ENCODE results near the gene NGLY1.

NGLY1 gene

DNA sequence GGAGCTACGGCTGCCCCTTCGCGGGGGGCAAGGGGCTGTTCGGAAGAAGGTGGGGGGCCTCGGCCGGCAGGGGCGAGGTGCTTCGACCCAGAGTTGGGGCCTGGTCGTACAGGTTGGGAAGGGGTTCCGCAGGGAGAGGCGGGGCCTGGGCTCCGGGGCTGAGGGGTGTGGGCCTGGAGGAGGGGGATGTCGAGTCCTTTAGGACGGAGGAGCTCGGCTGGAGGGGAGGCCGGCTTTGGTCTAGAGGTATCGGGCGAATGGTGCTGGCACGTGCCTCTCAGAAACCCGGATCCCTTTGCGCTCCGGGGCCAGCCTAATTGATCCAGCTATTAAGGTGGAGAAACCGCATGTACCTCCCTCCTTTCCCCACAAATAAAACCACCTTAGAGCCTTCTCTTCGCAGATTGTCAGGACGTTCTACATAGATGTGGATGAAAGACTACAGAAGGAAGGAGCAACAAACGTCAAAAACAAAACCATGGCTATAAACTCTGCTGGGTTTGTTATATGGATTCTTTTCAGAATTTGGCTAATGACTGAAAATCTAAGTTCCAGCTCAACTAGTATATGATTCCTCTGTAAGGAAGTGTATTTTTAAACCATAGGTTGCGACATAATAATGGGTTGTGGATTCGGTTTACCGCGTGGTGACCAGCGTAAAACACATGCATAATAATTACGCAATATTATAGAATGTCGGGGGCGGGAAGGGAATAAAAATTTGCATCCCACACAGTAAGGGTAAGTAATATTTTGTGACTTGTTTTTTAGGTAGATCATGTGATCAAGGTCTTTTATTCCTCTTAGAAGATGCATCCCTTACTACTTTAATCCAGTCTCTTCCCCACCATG, 644 bp upstream of the NGLY1 start:
- TF ChIP-seq ZFX (IDR thresholded peaks at IDR 0.05; ENCODE audit: borderline replicate concordance) = no peak
- TF ChIP-seq, protein P1, sequence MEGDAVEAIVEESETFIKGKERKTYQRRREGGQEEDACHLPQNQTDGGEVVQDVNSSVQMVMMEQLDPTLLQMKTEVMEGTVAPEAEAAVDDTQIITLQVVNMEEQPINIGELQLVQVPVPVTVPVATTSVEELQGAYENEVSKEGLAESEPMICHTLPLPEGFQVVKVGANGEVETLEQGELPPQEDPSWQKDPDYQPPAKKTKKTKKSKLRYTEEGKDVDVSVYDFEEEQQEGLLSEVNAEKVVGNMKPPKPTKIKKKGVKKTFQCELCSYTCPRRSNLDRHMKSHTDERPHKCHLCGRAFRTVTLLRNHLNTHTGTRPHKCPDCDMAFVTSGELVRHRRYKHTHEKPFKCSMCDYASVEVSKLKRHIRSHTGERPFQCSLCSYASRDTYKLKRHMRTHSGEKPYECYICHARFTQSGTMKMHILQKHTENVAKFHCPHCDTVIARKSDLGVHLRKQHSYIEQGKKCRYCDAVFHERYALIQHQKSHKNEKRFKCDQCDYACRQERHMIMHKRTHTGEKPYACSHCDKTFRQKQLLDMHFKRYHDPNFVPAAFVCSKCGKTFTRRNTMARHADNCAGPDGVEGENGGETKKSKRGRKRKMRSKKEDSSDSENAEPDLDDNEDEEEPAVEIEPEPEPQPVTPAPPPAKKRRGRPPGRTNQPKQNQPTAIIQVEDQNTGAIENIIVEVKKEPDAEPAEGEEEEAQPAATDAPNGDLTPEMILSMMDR (IDR thresholded peaks at IDR 0.05) = no peak
- peak overlapping the region; percentile 74 for H3K27ac ChIP-seq

DNA sequence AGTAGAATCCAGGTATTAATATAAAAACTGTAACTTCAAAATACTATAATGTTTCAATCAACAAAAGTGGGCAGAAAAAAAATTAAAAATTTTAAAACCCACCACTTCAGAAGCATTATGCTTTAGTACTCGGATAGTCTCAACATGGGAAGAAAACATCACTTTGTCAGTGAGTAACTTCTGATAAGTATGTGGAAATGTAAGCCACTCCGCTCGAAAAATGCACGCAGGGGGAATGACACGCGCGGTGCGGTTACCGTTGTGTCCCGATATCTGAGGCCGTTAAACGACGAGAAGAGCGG, 656 bp downstream of the NGLY1 start:
- TF ChIP-seq ZFX (IDR thresholded peaks at IDR 0.05; ENCODE audit: borderline replicate concordance) = no peak
- TF ChIP-seq, protein P1 (IDR thresholded peaks at IDR 0.05) = no peak
- H3K27ac ChIP-seq = peak overlapping the region; percentile 74

DNA sequence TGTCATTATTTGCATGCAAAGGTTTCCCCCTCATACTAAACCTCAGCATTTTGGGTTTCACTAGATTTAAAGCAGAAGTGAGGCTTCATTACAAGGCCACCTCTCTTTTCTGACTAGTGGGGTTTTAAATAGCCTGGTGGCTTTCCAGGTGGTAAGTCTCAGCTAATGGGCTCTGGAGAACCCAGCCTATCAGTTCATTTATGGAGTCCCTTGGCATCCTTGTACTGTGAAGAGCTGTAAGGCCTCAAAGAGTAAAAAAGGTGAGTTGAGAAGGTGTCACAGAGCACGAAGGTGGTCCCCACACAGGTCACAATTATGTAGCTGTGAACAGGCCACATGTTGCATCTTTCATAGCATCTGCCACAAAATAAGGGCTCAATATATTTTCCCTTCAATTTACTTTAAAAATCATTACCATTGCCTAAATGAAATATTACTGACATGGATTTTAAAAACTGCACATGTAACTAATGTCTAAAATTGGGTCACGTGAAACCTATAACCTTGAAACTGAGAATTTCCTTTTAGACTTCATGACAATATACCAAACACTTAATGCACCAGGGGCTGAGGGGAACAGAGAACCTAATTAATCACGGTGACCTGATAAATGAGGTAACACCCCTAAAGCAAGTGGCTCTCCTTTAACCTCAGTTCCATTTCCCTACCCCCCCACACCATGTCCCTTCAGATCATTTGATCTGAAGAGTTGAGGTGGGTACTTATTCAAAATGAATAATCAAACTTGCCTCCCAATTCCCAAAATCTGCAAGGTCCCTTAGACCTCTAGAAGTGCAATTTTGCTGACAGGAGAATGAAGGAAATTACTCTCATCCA, 1.3 kb downstream of the NGLY1 start:
- TF ChIP-seq, protein P1 (IDR thresholded peaks at IDR 0.05) = no peak
- TF ChIP-seq ZFX (IDR thresholded peaks at IDR 0.05; ENCODE audit: borderline replicate concordance) = no peak

DNA sequence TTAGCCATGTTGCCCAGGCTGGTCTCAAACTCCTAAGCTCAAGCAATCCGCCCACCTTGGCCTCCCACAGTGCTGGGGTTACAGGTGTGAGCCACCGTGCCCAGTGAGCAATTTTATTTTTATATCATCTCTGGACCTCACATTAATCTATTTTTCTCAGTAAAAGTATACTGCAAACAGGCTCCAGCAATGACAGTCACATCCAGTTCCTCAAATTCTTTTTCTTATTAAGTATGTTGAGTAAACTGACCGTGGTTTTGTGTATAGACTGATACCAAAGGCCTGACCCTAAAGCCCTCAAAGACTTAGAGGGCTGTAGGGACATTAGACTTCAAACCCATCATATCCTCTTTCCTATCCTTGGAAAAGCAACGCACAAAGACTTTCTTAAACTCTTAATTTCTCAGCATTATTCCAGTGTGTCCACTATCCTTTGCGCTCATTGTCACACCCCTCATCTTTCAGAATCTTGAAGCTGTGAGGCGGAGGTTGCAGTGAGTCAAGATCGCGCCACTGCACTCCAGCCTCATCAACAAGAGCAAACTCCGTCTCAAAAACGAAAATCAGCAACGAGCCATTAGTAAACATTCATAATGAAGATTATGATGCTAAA, 2.0 kb downstream of the NGLY1 start:
- TF ChIP-seq, protein P1 (IDR thresholded peaks at IDR 0.05) = no peak
- TF ChIP-seq ZFX (IDR thresholded peaks at IDR 0.05; ENCODE audit: borderline replicate concordance) = no peak
- no peak overlapping the region for H3K27ac ChIP-seq

More for the DNA sequence above, 1.3 kb downstream of the NGLY1 start:
- H3K27ac ChIP-seq = peak overlapping the region; percentile 74; the same call in 1 of the 2 replicates

DNA sequence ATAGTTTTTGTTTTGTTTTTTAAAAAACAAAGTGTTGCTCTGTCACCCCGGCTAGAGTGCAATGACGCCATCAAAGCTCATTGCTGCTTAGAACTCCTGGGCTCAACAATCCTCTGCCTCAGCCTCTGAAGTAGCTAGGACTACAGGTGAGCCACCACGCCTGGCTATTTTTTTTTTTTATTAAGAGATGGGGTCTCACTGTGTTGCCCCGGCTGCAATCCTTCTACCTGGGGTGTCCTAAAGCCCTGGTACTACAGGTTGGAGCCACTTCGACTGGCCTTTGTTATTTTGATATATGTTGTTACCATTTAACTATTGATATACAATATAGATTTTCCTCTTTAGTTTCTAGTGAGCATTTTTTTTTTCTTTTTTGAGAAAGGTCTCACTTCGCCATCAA, 2.6 kb downstream of the NGLY1 start:
- TF ChIP-seq, protein P1 (IDR thresholded peaks at IDR 0.05) = no peak
- TF ChIP-seq ZFX (IDR thresholded peaks at IDR 0.05; ENCODE audit: borderline replicate concordance) = no peak
- no peak overlapping the region for H3K27ac ChIP-seq

DNA sequence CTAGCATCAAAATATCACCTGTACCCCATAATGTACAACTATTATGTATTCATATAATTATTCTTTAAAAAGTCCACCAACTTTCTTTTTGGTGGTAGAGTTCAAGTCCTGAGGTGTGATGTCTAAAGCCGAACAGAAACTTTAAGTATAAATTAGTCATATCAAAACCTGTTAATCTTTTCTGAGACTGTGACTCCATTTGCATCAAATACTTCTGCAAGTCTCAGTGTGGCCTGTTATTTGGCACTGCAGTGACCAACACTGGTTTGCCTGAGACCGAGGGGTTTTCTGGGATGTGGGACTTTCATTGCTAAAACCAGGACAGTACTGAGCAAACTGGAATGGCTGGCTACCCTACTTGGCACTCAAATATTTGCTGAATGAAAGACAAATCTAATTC, 7.3 kb downstream of the NGLY1 start:
- H3K27ac ChIP-seq = no peak overlapping the region
- TF ChIP-seq, protein P1 (IDR thresholded peaks at IDR 0.05) = no peak
- no peak for TF ChIP-seq ZFX (IDR thresholded peaks at IDR 0.05; ENCODE audit: borderline replicate concordance)
